ENCODE results near the gene C1QTNF3. TPM values are rescaled to one million over a fixed set of nuclear protein-coding genes. Genes with fewer than 3 reads are reported as not detected.

Gene C1QTNF3
- total RNA-seq, 1 experiment from 2014 or later, result 2.1 TPM

GRCh38 chr5:34007621-34008600 lies 35.1 kb downstream of the C1QTNF3 start, which contains the start of gene AMACR (continued):
- TF ChIP-seq, protein P1, sequence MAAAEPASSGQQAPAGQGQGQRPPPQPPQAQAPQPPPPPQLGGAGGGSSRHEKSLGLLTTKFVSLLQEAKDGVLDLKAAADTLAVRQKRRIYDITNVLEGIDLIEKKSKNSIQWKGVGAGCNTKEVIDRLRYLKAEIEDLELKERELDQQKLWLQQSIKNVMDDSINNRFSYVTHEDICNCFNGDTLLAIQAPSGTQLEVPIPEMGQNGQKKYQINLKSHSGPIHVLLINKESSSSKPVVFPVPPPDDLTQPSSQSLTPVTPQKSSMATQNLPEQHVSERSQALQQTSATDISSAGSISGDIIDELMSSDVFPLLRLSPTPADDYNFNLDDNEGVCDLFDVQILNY (CRISPR knock-in tag; IDR thresholded peaks at IDR 0.05), result peak; percentile 60; the same call in 1 of the 2 replicates
- TF ChIP-seq ZNF512 (CRISPR knock-in tag; IDR thresholded peaks at IDR 0.05; ENCODE audit: borderline replicate concordance) (no peak), FOXK1 (CRISPR knock-in tag; IDR thresholded peaks at IDR 0.05) (peak; percentile 25; the same call in 1 of the 2 replicates), NFYB (CRISPR knock-in tag; conservative IDR thresholded peaks at IDR 0.05; ENCODE audit: low read depth) (no peak), NR2C2 (CRISPR knock-in tag; IDR thresholded peaks at IDR 0.05) (no peak), NFE2L1 (CRISPR knock-in tag; IDR thresholded peaks at IDR 0.05) (peak; percentile 16; the same call in 1 of the 2 replicates), NR3C1 (CRISPR knock-in tag; conservative IDR thresholded peaks at IDR 0.05; ENCODE audit: low read depth) (0 out of 2 replicates have a peak, but pooled peaks have one; percentile 43), CREB1 (CRISPR knock-in tag; IDR thresholded peaks at IDR 0.05) (no peak), IRF1 (CRISPR knock-in tag; IDR thresholded peaks at IDR 0.05) (no peak), ZNF416 (CRISPR knock-in tag; IDR thresholded peaks at IDR 0.05) (peak; percentile 79; the same call in 1 of the 2 replicates), MXD4 (CRISPR knock-in tag; IDR thresholded peaks at IDR 0.05; ENCODE audit: borderline replicate concordance) (no peak), ZNF219 (CRISPR knock-in tag; IDR thresholded peaks at IDR 0.05; ENCODE audit: borderline replicate concordance) (no peak), FOXP4 (CRISPR knock-in tag; IDR thresholded peaks at IDR 0.05) (no peak; the same call in 1 of the 2 replicates), OVOL2 (CRISPR knock-in tag; IDR thresholded peaks at IDR 0.05; ENCODE audit: borderline replicate concordance) (no peak), GRHL2 (CRISPR knock-in tag; IDR thresholded peaks at IDR 0.05; ENCODE audit: insufficient replicate concordance, severe bottlenecking) (no peak), TEAD1 (CRISPR knock-in tag; IDR thresholded peaks at IDR 0.05) (no peak), ZNF232 (CRISPR knock-in tag; IDR thresholded peaks at IDR 0.05) (no peak), SOX15 (CRISPR knock-in tag; IDR thresholded peaks at IDR 0.05) (no peak), SP1 (CRISPR knock-in tag; conservative IDR thresholded peaks at IDR 0.05) (peak; percentile 62), IRF2 (CRISPR knock-in tag; IDR thresholded peaks at IDR 0.05; ENCODE audit: borderline replicate concordance, low read depth) (no peak), USF1 (CRISPR knock-in tag; IDR thresholded peaks at IDR 0.05) (0 out of 2 replicates have a peak, but pooled peaks have one; percentile 29), NR1H2 (CRISPR knock-in tag; IDR thresholded peaks at IDR 0.05) (no peak), RORB (CRISPR knock-in tag; IDR thresholded peaks at IDR 0.05) (no peak)
- TF ChIP-seq, protein P2, sequence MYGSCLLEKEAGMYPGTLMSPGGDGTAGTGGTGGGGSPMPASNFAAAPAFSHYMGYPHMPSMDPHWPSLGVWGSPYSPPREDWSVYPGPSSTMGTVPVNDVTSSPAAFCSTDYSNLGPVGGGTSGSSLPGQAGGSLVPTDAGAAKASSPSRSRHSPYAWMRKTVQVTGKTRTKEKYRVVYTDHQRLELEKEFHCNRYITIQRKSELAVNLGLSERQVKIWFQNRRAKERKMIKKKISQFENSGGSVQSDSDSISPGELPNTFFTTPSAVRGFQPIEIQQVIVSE (CRISPR knock-in tag; IDR thresholded peaks at IDR 0.05; ENCODE audit: borderline replicate concordance), result no peak
- TF ChIP-seq, protein P3, sequence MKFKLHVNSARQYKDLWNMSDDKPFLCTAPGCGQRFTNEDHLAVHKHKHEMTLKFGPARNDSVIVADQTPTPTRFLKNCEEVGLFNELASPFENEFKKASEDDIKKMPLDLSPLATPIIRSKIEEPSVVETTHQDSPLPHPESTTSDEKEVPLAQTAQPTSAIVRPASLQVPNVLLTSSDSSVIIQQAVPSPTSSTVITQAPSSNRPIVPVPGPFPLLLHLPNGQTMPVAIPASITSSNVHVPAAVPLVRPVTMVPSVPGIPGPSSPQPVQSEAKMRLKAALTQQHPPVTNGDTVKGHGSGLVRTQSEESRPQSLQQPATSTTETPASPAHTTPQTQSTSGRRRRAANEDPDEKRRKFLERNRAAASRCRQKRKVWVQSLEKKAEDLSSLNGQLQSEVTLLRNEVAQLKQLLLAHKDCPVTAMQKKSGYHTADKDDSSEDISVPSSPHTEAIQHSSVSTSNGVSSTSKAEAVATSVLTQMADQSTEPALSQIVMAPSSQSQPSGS (CRISPR knock-in tag; IDR thresholded peaks at IDR 0.05; ENCODE audit: borderline replicate concordance, low read depth), result no peak
- TF ChIP-seq, protein P4, sequence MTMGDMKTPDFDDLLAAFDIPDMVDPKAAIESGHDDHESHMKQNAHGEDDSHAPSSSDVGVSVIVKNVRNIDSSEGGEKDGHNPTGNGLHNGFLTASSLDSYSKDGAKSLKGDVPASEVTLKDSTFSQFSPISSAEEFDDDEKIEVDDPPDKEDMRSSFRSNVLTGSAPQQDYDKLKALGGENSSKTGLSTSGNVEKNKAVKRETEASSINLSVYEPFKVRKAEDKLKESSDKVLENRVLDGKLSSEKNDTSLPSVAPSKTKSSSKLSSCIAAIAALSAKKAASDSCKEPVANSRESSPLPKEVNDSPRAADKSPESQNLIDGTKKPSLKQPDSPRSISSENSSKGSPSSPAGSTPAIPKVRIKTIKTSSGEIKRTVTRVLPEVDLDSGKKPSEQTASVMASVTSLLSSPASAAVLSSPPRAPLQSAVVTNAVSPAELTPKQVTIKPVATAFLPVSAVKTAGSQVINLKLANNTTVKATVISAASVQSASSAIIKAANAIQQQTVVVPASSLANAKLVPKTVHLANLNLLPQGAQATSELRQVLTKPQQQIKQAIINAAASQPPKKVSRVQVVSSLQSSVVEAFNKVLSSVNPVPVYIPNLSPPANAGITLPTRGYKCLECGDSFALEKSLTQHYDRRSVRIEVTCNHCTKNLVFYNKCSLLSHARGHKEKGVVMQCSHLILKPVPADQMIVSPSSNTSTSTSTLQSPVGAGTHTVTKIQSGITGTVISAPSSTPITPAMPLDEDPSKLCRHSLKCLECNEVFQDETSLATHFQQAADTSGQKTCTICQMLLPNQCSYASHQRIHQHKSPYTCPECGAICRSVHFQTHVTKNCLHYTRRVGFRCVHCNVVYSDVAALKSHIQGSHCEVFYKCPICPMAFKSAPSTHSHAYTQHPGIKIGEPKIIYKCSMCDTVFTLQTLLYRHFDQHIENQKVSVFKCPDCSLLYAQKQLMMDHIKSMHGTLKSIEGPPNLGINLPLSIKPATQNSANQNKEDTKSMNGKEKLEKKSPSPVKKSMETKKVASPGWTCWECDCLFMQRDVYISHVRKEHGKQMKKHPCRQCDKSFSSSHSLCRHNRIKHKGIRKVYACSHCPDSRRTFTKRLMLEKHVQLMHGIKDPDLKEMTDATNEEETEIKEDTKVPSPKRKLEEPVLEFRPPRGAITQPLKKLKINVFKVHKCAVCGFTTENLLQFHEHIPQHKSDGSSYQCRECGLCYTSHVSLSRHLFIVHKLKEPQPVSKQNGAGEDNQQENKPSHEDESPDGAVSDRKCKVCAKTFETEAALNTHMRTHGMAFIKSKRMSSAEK (CRISPR knock-in tag; IDR thresholded peaks at IDR 0.05; ENCODE audit: borderline replicate concordance), result no peak

Measured in WTC11 (cell line).